ENCODE data around the gene PPP3CA.

The PPP3CA gene

DNA sequence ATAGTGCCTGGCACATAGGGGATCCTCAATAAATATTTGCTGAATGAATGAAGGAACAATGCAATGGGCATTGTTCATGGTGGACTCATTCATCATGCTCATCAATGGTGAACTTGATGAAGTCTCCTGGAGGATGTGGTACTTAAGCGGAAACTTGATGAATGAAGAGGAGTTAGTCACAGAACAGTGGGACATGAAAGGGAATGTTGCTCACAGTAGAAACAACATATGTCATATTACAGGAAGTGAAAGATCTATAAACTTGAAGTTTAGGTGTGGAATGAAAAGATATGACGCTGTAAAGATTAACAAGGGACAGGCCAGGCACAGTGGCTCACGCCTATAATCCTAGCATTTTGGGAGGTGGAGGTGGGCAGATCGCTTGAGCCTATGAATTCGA is 224.1 kb downstream of the PPP3CA start:
- TF ChIP-seq, protein P1, sequence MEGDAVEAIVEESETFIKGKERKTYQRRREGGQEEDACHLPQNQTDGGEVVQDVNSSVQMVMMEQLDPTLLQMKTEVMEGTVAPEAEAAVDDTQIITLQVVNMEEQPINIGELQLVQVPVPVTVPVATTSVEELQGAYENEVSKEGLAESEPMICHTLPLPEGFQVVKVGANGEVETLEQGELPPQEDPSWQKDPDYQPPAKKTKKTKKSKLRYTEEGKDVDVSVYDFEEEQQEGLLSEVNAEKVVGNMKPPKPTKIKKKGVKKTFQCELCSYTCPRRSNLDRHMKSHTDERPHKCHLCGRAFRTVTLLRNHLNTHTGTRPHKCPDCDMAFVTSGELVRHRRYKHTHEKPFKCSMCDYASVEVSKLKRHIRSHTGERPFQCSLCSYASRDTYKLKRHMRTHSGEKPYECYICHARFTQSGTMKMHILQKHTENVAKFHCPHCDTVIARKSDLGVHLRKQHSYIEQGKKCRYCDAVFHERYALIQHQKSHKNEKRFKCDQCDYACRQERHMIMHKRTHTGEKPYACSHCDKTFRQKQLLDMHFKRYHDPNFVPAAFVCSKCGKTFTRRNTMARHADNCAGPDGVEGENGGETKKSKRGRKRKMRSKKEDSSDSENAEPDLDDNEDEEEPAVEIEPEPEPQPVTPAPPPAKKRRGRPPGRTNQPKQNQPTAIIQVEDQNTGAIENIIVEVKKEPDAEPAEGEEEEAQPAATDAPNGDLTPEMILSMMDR (IDR thresholded peaks at IDR 0.05; ENCODE audit: low read depth, low read length, missing control alignments): no peak
- no peak for DNase-seq (ENCODE audit: extremely low read depth, low read depth)
- H3K4me3 ChIP-seq (replicated peaks; ENCODE audit: low read depth, low read length): no peak overlapping the region

DNA sequence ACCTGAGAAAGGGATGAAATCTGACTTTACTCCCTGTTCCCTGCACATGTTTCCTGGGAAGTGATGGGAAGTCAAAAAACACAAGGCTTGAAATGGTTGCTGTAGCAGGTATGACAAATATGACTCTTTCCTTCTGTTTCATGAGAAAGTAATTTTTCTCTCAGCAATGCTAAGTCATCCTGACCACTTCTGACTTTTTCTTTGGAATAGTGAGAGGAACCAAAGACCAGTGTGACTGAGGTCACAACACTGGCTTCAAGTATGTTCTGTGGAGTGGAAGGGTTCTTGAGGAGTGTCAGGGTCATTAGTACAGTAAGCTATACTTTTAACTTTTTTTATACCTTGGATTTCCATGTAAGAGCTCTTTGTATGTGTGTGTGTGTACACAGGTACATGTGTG is 225.3 kb downstream of the PPP3CA start:
- no peak for DNase-seq (ENCODE audit: extremely low read depth, low read depth)
- no peak overlapping the region for H3K4me3 ChIP-seq (replicated peaks; ENCODE audit: low read depth, low read length)
- TF ChIP-seq, protein P1 (IDR thresholded peaks at IDR 0.05; ENCODE audit: low read depth, low read length, missing control alignments): no peak

DNA sequence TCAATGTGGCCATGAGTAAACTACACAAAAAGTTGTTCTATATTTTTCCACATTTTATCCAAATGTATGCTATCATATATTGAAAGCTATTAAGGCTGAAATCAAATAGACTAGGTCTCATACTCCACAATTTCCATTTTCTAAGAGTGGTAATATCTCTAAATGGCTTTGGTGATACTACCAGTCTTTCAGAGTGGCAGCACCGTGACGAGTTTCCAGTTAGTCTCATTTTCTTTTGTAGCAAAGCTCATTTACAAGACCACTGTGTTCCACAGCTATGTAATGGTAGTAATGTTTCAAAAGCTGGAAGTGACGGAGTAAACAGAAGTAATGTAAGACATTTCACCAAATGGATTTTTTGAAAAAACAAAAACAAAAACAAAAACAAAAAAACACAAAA is 228.2 kb downstream of the PPP3CA start:
- no peak for DNase-seq (ENCODE audit: extremely low read depth, low read depth)
- TF ChIP-seq, protein P1 (IDR thresholded peaks at IDR 0.05; ENCODE audit: low read depth, low read length, missing control alignments): no peak

DNA sequence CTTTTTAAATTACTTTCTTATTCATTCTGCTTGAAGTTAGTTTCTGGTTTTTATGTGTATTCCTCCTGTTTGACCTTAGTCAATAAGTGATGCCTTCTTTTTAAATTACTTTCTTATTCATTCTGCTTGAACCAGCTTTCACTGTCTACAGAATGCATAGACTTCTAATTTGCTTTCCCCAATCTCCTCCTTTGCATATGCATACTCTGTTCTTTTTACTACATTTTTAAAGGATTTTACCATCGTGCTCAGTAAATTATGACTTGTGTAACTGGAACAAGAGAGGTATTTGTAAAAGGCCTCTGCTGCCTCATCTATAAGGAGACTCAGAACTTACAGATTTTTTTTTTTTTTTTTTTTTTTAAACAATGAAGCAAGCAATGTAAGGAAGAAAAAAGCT is 228.7 kb downstream of the PPP3CA start:
- TF ChIP-seq, protein P1 (IDR thresholded peaks at IDR 0.05; ENCODE audit: low read depth, low read length, missing control alignments): no peak
- DNase-seq (ENCODE audit: extremely low read depth, low read depth): no peak
- no peak overlapping the region for H3K4me3 ChIP-seq (replicated peaks; ENCODE audit: low read depth, low read length)

More for the DNA sequence above, 228.2 kb downstream of the PPP3CA start:
- no peak overlapping the region for H3K4me3 ChIP-seq (replicated peaks; ENCODE audit: low read depth, low read length)

GRCh38 chr4:101115887-101116286 is 231.4 kb downstream of the PPP3CA start:
- no peak overlapping the region for H3K4me3 ChIP-seq (replicated peaks; ENCODE audit: low read depth, low read length)
- TF ChIP-seq, protein P1 (IDR thresholded peaks at IDR 0.05; ENCODE audit: low read depth, low read length, missing control alignments): no peak
- DNase-seq (ENCODE audit: extremely low read depth, low read depth): no peak

GRCh38 chr4:101114936-101115372 is 232.4 kb downstream of the PPP3CA start:
- H3K4me3 ChIP-seq (replicated peaks; ENCODE audit: low read depth, low read length): no peak overlapping the region
- DNase-seq (ENCODE audit: extremely low read depth, low read depth): no peak

More at GRCh38 chr4:101114936-101115372, 232.4 kb downstream of the PPP3CA start:
- TF ChIP-seq, protein P1 (IDR thresholded peaks at IDR 0.05; ENCODE audit: low read depth, low read length, missing control alignments): no peak
